ENCODE data around the gene UBE2E3. TPM values are rescaled to one million over a fixed set of nuclear protein-coding genes. Genes with fewer than 3 reads are reported as not detected.

UBE2E3 gene
- total and polyA plus RNA-seq, 8 donors = 11.9 to 560 (median 83.8) TPM

GRCh38 chr2:180962727-180963314, 17.6 kb upstream of the UBE2E3 start:
- Histone ChIP-seq H3K36me3 (no peaks in the 10 kb centered on the region), H3K9me3 (no peaks in the 10 kb centered on the region), H3K27ac (no peak overlapping the region), H3K4me3 (no peak overlapping the region), H3K4me1 (no peaks in the 10 kb centered on the region), H3K27me3 (no peaks in the 10 kb centered on the region)
- WGBS, 5 donors = 79 to 95% (median 86%) methylated on average over 4 of the region's 4 CpGs
- intact Hi-C loops (cut with DNase I; ENCODE audit: low total_unique reads) = no loop called here
- TF ChIP-seq CTCF (IDR thresholded peaks at IDR 0.05) = no peak
- no peak for TF ChIP-seq POLR2AphosphoS5 (IDR thresholded peaks at IDR 0.05)
- TF ChIP-seq EP300 (IDR thresholded peaks at IDR 0.05) = no peak
- TF ChIP-seq POLR2A (IDR thresholded peaks at IDR 0.05) = no peak
- no peak for DNase-seq

- intact Hi-C loops (cut with DNase I; ENCODE audit: low total_unique reads) = no loop called here
- TF ChIP-seq POLR2A (IDR thresholded peaks at IDR 0.05) = no peak
- no peak for TF ChIP-seq EP300 (IDR thresholded peaks at IDR 0.05)
- TF ChIP-seq POLR2AphosphoS5 (IDR thresholded peaks at IDR 0.05) = no peak
- TF ChIP-seq CTCF (IDR thresholded peaks at IDR 0.05) = no peak
- no peak overlapping the region for H3K27ac ChIP-seq
- no peak for DNase-seq
- WGBS, 5 donors = 84 to 92% (median 89%) methylated on average over 3 of the region's 3 CpGs
- H3K9me3 ChIP-seq = no peaks in the 10 kb centered on the region
- no peaks in the 10 kb centered on the region for H3K27me3 ChIP-seq
- H3K36me3 ChIP-seq = no peaks in the 10 kb centered on the region
- H3K4me1 ChIP-seq = peaks cover 0 to 10% (median 0%) of the 10 kb centered on the region in 4 donors
- no peak overlapping the region for H3K4me3 ChIP-seq
Observed at GRCh38 chr2:180966378-180966777, 14.0 kb upstream of the UBE2E3 start.

GRCh38 chr2:180969124-180969523, 11.3 kb upstream of the UBE2E3 start:
- H3K27ac ChIP-seq = no peak overlapping the region
- DNase-seq = no peak
- H3K9me3 ChIP-seq = no peaks in the 10 kb centered on the region
- peaks cover 0 to 10% (median 0%) of the 10 kb centered on the region in 4 donors for H3K4me1 ChIP-seq
- H3K27me3 ChIP-seq = no peaks in the 10 kb centered on the region
- H3K36me3 ChIP-seq = no peaks in the 10 kb centered on the region
- 30 to 53% (median 43%) methylated on average over 1 of the region's 1 CpG for WGBS, 5 donors
- H3K4me3 ChIP-seq = no peak overlapping the region
- no peak for TF ChIP-seq EP300 (IDR thresholded peaks at IDR 0.05)
- no peak for TF ChIP-seq CTCF (IDR thresholded peaks at IDR 0.05)
- intact Hi-C loops (cut with DNase I; ENCODE audit: low total_unique reads) = no loop called here

- H3K27me3 ChIP-seq = no peaks in the 10 kb centered on the region
- intact Hi-C loops (cut with DNase I; ENCODE audit: low total_unique reads) = no loop called here
Observed at GRCh38 chr2:180970016-180970415, 10.4 kb upstream of the UBE2E3 start.

More at GRCh38 chr2:180970016-180970415, 10.4 kb upstream of the UBE2E3 start:
- Histone ChIP-seq H3K9me3 (no peaks in the 10 kb centered on the region), H3K36me3 (no peaks in the 10 kb centered on the region), H3K4me3 (no peak overlapping the region), H3K4me1 (peaks cover 0 to 10% (median 0%) of the 10 kb centered on the region in 4 donors), H3K27ac (no peak overlapping the region)
- no peak for DNase-seq
- WGBS, 5 donors = 30 to 54% (median 44%) methylated on average over 3 of the region's 3 CpGs
- no peak for TF ChIP-seq EP300 (IDR thresholded peaks at IDR 0.05)
- no peak for TF ChIP-seq CTCF (IDR thresholded peaks at IDR 0.05)
- no peak for TF ChIP-seq POLR2AphosphoS5 (IDR thresholded peaks at IDR 0.05)
- no peak for TF ChIP-seq POLR2A (IDR thresholded peaks at IDR 0.05)
